SK-N-SH treated with all-trans-retinoic acid at 6 μM for 48 hours (cell line): ENCODE results near the gene RAB25.

Experiments
- ATAC-seq: fragments of 200-7000 bp; cut with Tn5 transposase; 3 replicates; pipeline ENCODE4 v1.9.1; 2020; ENCODE audit warnings: mild to moderate bottlenecking, moderate library complexity
- BACH2 ChIP-seq: fragments of 250-450 bp; sonication (Bioruptor Pico); IDR thresholded peaks from 2 replicates; pipeline ENCODE4 v1.9.0; 2021; ENCODE audit warnings: mild to moderate bottlenecking, borderline replicate concordance
- CSDC2 ChIP-seq: fragments of 250-450 bp; sonication (Bioruptor Pico); IDR thresholded peaks from 2 replicates; pipeline ENCODE4 v1.5.0; 2020; ENCODE audit warnings: mild to moderate bottlenecking, moderate library complexity
- ESRRG ChIP-seq: fragments of 250-450 bp; sonication (Bioruptor Pico); IDR thresholded peaks from 2 replicates; pipeline ENCODE4 v1.6.1; 2021; ENCODE audit warnings: mild to moderate bottlenecking
- GLIS3 ChIP-seq: fragments of 250-450 bp; sonication (Bioruptor Pico); IDR thresholded peaks from 2 replicates; pipeline ENCODE4 v1.5.0; 2020; ENCODE audit warnings: mild to moderate bottlenecking, moderate library complexity
- ISL1 ChIP-seq: fragments of 250-450 bp; sonication (Bioruptor Pico); IDR thresholded peaks from 2 replicates; pipeline ENCODE4 v2.1.2; 2022; ENCODE audit warnings: mild to moderate bottlenecking, moderate library complexity
- OSR1 ChIP-seq: fragments of 250-450 bp; sonication (Bioruptor Pico); IDR thresholded peaks from 2 replicates; pipeline ENCODE4 v1.8.0; 2022; ENCODE audit warnings: moderate library complexity, mild to moderate bottlenecking, inconsistent platforms
- PPARA ChIP-seq: fragments of 250-450 bp; sonication (Bioruptor Pico); IDR thresholded peaks from 2 replicates; pipeline ENCODE4 v1.5.0; 2020; ENCODE audit warnings: mild to moderate bottlenecking, borderline replicate concordance
- RARB ChIP-seq: fragments of 250-450 bp; sonication (Bioruptor Pico); IDR thresholded peaks from 2 replicates; pipeline ENCODE4 v1.8.0; 2021; ENCODE audit warnings: mild to moderate bottlenecking, moderate library complexity
- TCF4 ChIP-seq: fragments of 250-450 bp; sonication (Bioruptor Pico); IDR thresholded peaks from 2 replicates; pipeline ENCODE4 v1.8.0; 2021; ENCODE audit warnings: mild to moderate bottlenecking, moderate library complexity, borderline replicate concordance
- TOX ChIP-seq: fragments of 250-450 bp; sonication (Bioruptor Pico); IDR thresholded peaks from 2 replicates; pipeline ENCODE4 v1.8.0; 2021; ENCODE audit warnings: mild to moderate bottlenecking, moderate library complexity, borderline replicate concordance
- ZC3H10 ChIP-seq: fragments of 250-450 bp; sonication (Bioruptor Pico); IDR thresholded peaks from 2 replicates; pipeline ENCODE4 v1.5.1; 2021; ENCODE audit warnings: mild to moderate bottlenecking, moderate library complexity
- ZFP3 ChIP-seq: fragments of 250-450 bp; sonication (Bioruptor Pico); IDR thresholded peaks from 2 replicates; pipeline ENCODE4 v1.5.0; 2020; ENCODE audit warnings: mild to moderate bottlenecking, moderate library complexity
- ZFP30 ChIP-seq: fragments of 450-650 bp; formaldehyde crosslinking; IDR thresholded peaks from 2 replicates; pipeline ENCODE4 v1.5.0; 2022; ENCODE audit warnings: mild to moderate bottlenecking, moderate library complexity
- ZNF565 ChIP-seq: fragments of 450-650 bp; formaldehyde crosslinking; conservative IDR thresholded peaks from 2 replicates; pipeline ENCODE4 v1.5.0; 2020; ENCODE audit warnings: low read depth, mild to moderate bottlenecking, moderate library complexity
- ZNF70 ChIP-seq: fragments of 450-650 bp; formaldehyde crosslinking; IDR thresholded peaks from 2 replicates; pipeline ENCODE4 v1.5.0; 2020; ENCODE audit warnings: mild to moderate bottlenecking, moderate library complexity
- ZNF8 ChIP-seq: fragments of 450-650 bp; formaldehyde crosslinking; IDR thresholded peaks from 2 replicates; pipeline ENCODE4 v1.5.0; 2020; ENCODE audit warnings: mild to moderate bottlenecking, moderate library complexity
- TF ChIP-seq, protein P1 (sequence below): fragments of 250-450 bp; sonication (Bioruptor Pico); IDR thresholded peaks from 2 replicates; pipeline ENCODE4 v1.5.1; 2020; ENCODE audit warnings: low read depth, mild to moderate bottlenecking, moderate library complexity
- TF ChIP-seq, protein P2 (sequence below): fragments of 250-450 bp; sonication (Bioruptor Pico); IDR thresholded peaks from 2 replicates; pipeline ENCODE4 v1.5.0; 2020; ENCODE audit warnings: mild to moderate bottlenecking, moderate library complexity
- TF ChIP-seq, protein P3 (sequence below): fragments of 250-450 bp; sonication (Bioruptor Pico); IDR thresholded peaks from 2 replicates; pipeline ENCODE4 v1.8.0; 2021; ENCODE audit warnings: low read depth, mild to moderate bottlenecking, moderate library complexity, borderline replicate concordance
- TF ChIP-seq, protein P4 (sequence below): fragments of 250-450 bp; sonication (Bioruptor Pico); IDR thresholded peaks from 2 replicates; pipeline ENCODE4 v1.5.1; 2021; ENCODE audit warnings: mild to moderate bottlenecking, moderate library complexity

The RAB25 gene

DNA sequence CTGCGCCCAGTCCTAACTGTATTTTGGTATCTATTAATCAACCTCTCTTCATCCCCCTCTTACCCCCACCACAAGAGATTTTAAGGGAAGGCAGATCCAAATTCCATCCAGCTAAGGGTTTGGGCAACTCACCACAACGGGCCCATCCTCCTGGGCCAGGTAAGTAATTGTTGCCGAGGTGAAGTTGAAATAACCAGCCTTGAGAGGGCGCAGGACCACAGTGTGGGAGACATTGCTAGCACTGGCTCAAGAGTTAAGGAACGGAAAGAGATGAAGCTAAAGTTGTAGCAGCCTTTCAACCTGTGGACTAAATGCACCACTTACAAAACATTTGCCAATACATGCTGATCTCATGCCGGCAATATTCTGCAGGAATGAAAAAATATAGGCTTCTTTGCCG lies 46.1 kb upstream of the RAB25 start:
- TF ChIP-seq ZNF70 (CRISPR knock-in tag) (no peak), GLIS3 (CRISPR knock-in tag) (no peak), ZC3H10 (CRISPR knock-in tag) (no peak), OSR1 (CRISPR knock-in tag) (no peak), ESRRG (CRISPR knock-in tag) (no peak), CSDC2 (CRISPR knock-in tag) (no peak), ISL1 (CRISPR knock-in tag) (no peak), BACH2 (CRISPR knock-in tag) (no peak)
- TF ChIP-seq, protein P1, sequence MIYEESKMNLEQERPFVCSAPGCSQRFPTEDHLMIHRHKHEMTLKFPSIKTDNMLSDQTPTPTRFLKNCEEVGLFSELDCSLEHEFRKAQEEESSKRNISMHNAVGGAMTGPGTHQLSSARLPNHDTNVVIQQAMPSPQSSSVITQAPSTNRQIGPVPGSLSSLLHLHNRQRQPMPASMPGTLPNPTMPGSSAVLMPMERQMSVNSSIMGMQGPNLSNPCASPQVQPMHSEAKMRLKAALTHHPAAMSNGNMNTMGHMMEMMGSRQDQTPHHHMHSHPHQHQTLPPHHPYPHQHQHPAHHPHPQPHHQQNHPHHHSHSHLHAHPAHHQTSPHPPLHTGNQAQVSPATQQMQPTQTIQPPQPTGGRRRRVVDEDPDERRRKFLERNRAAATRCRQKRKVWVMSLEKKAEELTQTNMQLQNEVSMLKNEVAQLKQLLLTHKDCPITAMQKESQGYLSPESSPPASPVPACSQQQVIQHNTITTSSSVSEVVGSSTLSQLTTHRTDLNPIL, result no peak
- TF ChIP-seq, protein P2, sequence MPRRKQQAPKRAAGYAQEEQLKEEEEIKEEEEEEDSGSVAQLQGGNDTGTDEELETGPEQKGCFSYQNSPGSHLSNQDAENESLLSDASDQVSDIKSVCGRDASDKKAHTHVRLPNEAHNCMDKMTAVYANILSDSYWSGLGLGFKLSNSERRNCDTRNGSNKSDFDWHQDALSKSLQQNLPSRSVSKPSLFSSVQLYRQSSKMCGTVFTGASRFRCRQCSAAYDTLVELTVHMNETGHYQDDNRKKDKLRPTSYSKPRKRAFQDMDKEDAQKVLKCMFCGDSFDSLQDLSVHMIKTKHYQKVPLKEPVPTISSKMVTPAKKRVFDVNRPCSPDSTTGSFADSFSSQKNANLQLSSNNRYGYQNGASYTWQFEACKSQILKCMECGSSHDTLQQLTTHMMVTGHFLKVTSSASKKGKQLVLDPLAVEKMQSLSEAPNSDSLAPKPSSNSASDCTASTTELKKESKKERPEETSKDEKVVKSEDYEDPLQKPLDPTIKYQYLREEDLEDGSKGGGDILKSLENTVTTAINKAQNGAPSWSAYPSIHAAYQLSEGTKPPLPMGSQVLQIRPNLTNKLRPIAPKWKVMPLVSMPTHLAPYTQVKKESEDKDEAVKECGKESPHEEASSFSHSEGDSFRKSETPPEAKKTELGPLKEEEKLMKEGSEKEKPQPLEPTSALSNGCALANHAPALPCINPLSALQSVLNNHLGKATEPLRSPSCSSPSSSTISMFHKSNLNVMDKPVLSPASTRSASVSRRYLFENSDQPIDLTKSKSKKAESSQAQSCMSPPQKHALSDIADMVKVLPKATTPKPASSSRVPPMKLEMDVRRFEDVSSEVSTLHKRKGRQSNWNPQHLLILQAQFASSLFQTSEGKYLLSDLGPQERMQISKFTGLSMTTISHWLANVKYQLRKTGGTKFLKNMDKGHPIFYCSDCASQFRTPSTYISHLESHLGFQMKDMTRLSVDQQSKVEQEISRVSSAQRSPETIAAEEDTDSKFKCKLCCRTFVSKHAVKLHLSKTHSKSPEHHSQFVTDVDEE, result no peak
- no peak for ATAC-seq

DNA sequence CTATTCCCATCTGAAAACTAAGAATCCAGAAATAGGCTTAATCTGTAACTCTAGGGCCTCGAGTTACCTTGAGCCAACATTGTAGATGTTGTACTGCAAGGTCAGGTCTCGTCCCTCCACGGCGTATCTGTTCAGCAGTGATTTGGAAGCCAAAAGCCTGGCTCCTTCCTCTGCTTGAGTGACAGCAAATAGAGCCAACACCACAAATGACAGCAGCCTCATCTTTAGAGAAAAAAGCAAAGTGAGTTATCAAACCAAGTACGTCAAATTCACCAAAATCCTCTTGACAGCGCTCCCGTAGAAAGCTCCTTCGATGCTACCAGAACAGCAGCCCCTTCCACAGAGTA lies 41.0 kb upstream of the RAB25 start:
- no peak for ATAC-seq
- TF ChIP-seq TOX, result no peak

DNA sequence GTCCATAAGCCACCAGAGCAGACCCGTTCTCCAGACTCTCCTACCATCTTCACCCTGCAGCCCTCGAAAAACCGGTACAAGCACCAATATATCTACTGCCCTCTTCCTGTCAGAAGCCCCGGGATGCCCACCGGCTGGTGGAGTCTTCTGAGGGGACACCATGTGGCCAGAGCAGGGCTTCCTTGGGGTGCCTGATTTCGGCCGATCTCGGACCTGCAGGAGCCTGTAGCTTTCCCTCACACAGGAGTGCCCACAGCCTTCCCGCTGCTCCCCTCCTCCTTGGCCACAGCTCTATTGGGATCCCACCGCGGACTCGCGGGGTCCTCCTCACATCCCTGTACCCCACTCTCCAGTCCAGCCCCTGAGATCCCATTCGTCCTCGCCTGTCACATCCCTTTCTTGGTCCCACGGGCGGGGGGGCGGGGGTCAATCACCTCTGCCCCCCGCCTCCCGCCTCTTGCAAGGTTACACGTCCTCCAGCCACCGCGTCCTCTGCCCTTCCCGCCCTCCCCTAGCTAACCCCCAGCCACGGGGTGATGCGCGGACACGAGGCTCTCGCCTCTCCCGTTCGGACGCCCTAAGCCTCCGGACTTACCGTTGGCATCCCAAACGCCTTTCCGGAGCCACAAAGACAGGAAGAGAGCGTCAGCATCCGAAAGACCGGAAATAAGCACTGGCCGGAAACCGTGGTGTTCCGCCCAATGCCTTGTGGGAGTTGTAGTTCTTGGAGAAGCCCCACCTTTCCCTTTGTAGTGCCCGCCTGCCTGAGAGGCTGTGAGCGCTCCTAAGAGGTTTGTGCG lies 40.5 kb upstream of the RAB25 start, which contains the start of gene SSR2:
Gene SSR2 (minus strand): TSS at position 659 of the 800 bp plus-strand sequence. CDS start 784 bp downstream, outside the sequence.
- ATAC-seq, result peak; percentile 98
- TF ChIP-seq ESRRG (CRISPR knock-in tag) (no peak), OSR1 (CRISPR knock-in tag) (no peak), BACH2 (CRISPR knock-in tag) (no peak), ZFP30 (CRISPR knock-in tag) (no peak)
- TF ChIP-seq, protein P3, sequence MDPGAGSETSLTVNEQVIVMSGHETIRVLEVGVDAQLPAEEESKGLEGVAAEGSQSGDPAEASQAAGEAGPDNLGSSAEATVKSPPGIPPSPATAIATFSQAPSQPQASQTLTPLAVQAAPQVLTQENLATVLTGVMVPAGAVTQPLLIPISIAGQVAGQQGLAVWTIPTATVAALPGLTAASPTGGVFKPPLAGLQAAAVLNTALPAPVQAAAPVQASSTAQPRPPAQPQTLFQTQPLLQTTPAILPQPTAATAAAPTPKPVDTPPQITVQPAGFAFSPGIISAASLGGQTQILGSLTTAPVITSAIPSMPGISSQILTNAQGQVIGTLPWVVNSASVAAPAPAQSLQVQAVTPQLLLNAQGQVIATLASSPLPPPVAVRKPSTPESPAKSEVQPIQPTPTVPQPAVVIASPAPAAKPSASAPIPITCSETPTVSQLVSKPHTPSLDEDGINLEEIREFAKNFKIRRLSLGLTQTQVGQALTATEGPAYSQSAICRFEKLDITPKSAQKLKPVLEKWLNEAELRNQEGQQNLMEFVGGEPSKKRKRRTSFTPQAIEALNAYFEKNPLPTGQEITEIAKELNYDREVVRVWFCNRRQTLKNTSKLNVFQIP (CRISPR knock-in tag), result no peak

DNA sequence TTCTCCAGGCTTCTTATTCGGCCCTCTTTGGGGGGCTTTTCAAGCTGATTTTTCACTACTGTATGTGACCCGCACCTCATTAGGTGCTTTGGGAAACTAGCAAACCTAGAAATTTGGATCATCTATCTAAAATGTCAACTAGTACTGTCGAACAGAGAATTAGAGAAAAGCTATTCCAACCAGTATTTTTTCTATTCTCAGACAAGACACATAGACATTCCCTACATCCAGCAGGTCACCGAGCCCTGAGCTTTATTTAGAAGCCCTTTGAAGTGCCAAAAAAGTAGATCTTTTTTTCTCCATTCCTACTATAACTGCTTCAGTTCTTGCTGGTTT lies 39.9 kb upstream of the RAB25 start:
- TF ChIP-seq BACH2 (CRISPR knock-in tag) (no peak), PPARA (CRISPR knock-in tag) (no peak), TOX (no peak), RARB (CRISPR knock-in tag) (no peak), ZFP3 (CRISPR knock-in tag) (no peak), ISL1 (CRISPR knock-in tag) (no peak), GLIS3 (CRISPR knock-in tag) (no peak)
- TF ChIP-seq, protein P4, sequence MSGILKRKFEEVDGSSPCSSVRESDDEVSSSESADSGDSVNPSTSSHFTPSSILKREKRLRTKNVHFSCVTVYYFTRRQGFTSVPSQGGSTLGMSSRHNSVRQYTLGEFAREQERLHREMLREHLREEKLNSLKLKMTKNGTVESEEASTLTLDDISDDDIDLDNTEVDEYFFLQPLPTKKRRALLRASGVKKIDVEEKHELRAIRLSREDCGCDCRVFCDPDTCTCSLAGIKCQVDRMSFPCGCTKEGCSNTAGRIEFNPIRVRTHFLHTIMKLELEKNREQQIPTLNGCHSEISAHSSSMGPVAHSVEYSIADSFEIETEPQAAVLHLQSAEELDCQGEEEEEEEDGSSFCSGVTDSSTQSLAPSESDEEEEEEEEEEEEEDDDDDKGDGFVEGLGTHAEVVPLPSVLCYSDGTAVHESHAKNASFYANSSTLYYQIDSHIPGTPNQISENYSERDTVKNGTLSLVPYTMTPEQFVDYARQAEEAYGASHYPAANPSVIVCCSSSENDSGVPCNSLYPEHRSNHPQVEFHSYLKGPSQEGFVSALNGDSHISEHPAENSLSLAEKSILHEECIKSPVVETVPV (CRISPR knock-in tag), result no peak
- TF ChIP-seq, protein P1, result no peak

DNA sequence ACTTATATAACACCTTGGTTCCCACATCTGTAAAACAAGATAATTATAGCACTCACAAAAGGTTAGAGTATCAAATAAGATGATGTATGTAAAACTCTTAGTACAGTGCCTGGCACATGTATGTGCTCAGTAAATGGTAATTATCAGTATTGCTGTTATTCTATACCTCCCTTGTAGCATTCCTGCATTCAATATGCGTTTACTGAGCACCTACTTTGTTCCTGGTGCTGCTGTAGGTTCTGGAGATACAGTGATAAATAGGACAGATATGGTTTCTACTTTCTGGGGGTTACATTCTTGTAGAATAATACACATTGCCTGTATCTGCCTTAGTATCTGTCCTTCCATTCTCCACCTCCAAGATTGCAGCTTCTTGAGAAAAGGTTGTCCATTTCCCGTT lies 39.0 kb upstream of the RAB25 start:
- no peak for ATAC-seq
- TF ChIP-seq TCF4 (CRISPR knock-in tag) (no peak), ZNF565 (no peak), RARB (CRISPR knock-in tag) (no peak), PPARA (CRISPR knock-in tag) (no peak), TOX (no peak), CSDC2 (CRISPR knock-in tag) (no peak), ZNF8 (CRISPR knock-in tag) (no peak), BACH2 (CRISPR knock-in tag) (no peak), ISL1 (CRISPR knock-in tag) (no peak), OSR1 (CRISPR knock-in tag) (no peak)
- TF ChIP-seq, protein P1, result no peak
- TF ChIP-seq, protein P2, result no peak

More for the DNA sequence above, 39.9 kb upstream of the RAB25 start:
- ATAC-seq, result no peak
